Activated CD8-positive, alpha-beta T cell treated with anti-CD3 and anti-CD28 coated beads for 36 hours (primary cell): ENCODE data around the gene MGST1. TPM values are rescaled to one million over a fixed set of nuclear protein-coding genes. Genes with fewer than 3 reads are reported as not detected.

Experiments
- ATAC-seq: fragments of 200-7000 bp; cut with Tn5 transposase; one replicate; pipeline ENCODE4 v1.10.0; 2021; ENCODE audit warnings: mild to moderate bottlenecking, moderate library complexity
- CTCF ChIA-PET: fragments of 350-600 bp; sonication (Branson Sonifier 250); formaldehyde crosslinking; loops from one replicate; lab custom pipeline; 2021; ENCODE audit warnings: antibody characterized with exemption; lab: Charles Lee
- POLR2A ChIA-PET: fragments of 350-600 bp; sonication (Branson Sonifier 250); formaldehyde crosslinking; loops from one replicate; lab custom pipeline; 2021; ENCODE audit warnings: antibody characterized with exemption; lab: Charles Lee
- DNase-seq: peaks from one replicate; pipeline ENCODE4 v3.0.0-alpha.2; 2020
- H3K27ac Mint-ChIP-seq: one replicate; pipeline ENCODE4 v1.8.0; 2021; ENCODE audit warnings: mild to moderate bottlenecking, mixed read lengths
- H3K27me3 Mint-ChIP-seq: one replicate; pipeline ENCODE4 v1.8.0; 2021; ENCODE audit warnings: mixed read lengths
- H3K36me3 Mint-ChIP-seq: one replicate; pipeline ENCODE4 v1.8.0; 2021; ENCODE audit warnings: low read depth, mixed read lengths
- H3K4me1 Mint-ChIP-seq: one replicate; pipeline ENCODE4 v1.8.0; 2021; ENCODE audit warnings: low read depth, mixed read lengths
- H3K4me3 Mint-ChIP-seq: one replicate; pipeline ENCODE4 v1.8.0; 2021; ENCODE audit warnings: mild to moderate bottlenecking, moderate library complexity, mixed read lengths
- H3K9me3 Mint-ChIP-seq: one replicate; pipeline ENCODE4 v1.8.0; 2021; ENCODE audit warnings: mixed read lengths
- CTCF ChIP-seq: fragments of 200-600 bp; IDR thresholded peaks from one replicate; pipeline ENCODE4 v1.8.0; 2022; ENCODE audit warnings: antibody characterized with exemption, mild to moderate bottlenecking
- intact Hi-C: fragments of 100-400 bp; cut with micrococcal nuclease; formaldehyde crosslinking; loops from one replicate; pipeline ENCODE4 v1.10.0; 2022
- total RNA-seq, 2 experiments: library from RNA; stranded (reverse); gene quantifications; one replicate each; pipeline ENCODE4 v1.2.3, GENCODE V29; 2021

MGST1 gene
- total RNA-seq, 2 experiments from 2014 or later: not detected

GRCh38 chr12:16384732-16385131, 37.3 kb downstream of the MGST1 start:
- ChIA-PET POLR2A (no interaction called here), CTCF (no interaction called here)
- H3K4me3 Mint-ChIP-seq: no peak overlapping the region
- H3K9me3 Mint-ChIP-seq: no peaks in the 10 kb centered on the region
- ATAC-seq (no peak), DNase-seq (no peak)
- no peaks in the 10 kb centered on the region for H3K27me3 Mint-ChIP-seq
- intact Hi-C loops: no loop called here
- TF ChIP-seq CTCF: no peak
- no peaks in the 10 kb centered on the region for H3K4me1 Mint-ChIP-seq
- H3K27ac Mint-ChIP-seq: no peak overlapping the region
- H3K36me3 Mint-ChIP-seq: no peaks in the 10 kb centered on the region

- Mint-ChIP-seq H3K27ac (no peak overlapping the region), H3K4me3 (no peak overlapping the region), H3K9me3 (peaks cover 1% of the 10 kb centered on the region), H3K27me3 (no peaks in the 10 kb centered on the region), H3K36me3 (no peaks in the 10 kb centered on the region), H3K4me1 (no peaks in the 10 kb centered on the region)
- ATAC-seq (no peak), DNase-seq (no peak)
- POLR2A ChIA-PET: no interaction called here
- CTCF ChIA-PET: no interaction called here
- intact Hi-C loops: no loop called here
- TF ChIP-seq CTCF: no peak
These were observed 38.6 kb downstream of the MGST1 start for GRCh38 chr12:16385782-16386646.

- intact Hi-C loops: no loop called here
- Mint-ChIP-seq H3K27ac (no peak overlapping the region), H3K27me3 (no peaks in the 10 kb centered on the region), H3K4me3 (no peak overlapping the region), H3K4me1 (no peaks in the 10 kb centered on the region), H3K36me3 (no peaks in the 10 kb centered on the region), H3K9me3 (peaks cover 1% of the 10 kb centered on the region)
- DNase-seq (no peak), ATAC-seq (no peak)
- TF ChIP-seq CTCF: no peak
- ChIA-PET CTCF (no interaction called here), POLR2A (no interaction called here)
These were observed 40.5 kb downstream of the MGST1 start for GRCh38 chr12:16387919-16388318.

GRCh38 chr12:16389594-16389993, 42.1 kb downstream of the MGST1 start:
- no peak for TF ChIP-seq CTCF
- CTCF ChIA-PET: no interaction called here
- ATAC-seq (no peak), DNase-seq (no peak)
- peaks cover 1% of the 10 kb centered on the region for H3K9me3 Mint-ChIP-seq
- no peaks in the 10 kb centered on the region for H3K27me3 Mint-ChIP-seq
- intact Hi-C loops: no loop called here
- no peak overlapping the region for H3K27ac Mint-ChIP-seq
- H3K4me3 Mint-ChIP-seq: no peak overlapping the region
- POLR2A ChIA-PET: no interaction called here
- H3K36me3 Mint-ChIP-seq: no peaks in the 10 kb centered on the region
- H3K4me1 Mint-ChIP-seq: no peaks in the 10 kb centered on the region

- CTCF ChIA-PET: no interaction called here
- intact Hi-C loops: no loop called here
These were observed 45.5 kb downstream of the MGST1 start for GRCh38 chr12:16392846-16393535.

More at GRCh38 chr12:16392846-16393535, 45.5 kb downstream of the MGST1 start:
- H3K36me3 Mint-ChIP-seq: no peaks in the 10 kb centered on the region
- H3K4me1 Mint-ChIP-seq: no peaks in the 10 kb centered on the region
- TF ChIP-seq CTCF: no peak
- no peaks in the 10 kb centered on the region for H3K27me3 Mint-ChIP-seq
- ATAC-seq (no peak), DNase-seq (no peak)
- peaks cover 1% of the 10 kb centered on the region for H3K9me3 Mint-ChIP-seq
- H3K27ac Mint-ChIP-seq: no peak overlapping the region
- POLR2A ChIA-PET: no interaction called here
- no peak overlapping the region for H3K4me3 Mint-ChIP-seq
